Pancreas (tissue), 10 donors: ENCODE data around the gene MARF1. TPM values are rescaled to one million over a fixed set of nuclear protein-coding genes. Genes with fewer than 3 reads are reported as not detected.

Source experiments
- ATAC-seq, 4 donors: fragments of 200-7000 bp; cut with Tn5 transposase; one replicate each; pipeline versions ENCODE4 v1.8.0 to v1.9.1; 2020; ENCODE audit warnings: mild to moderate bottlenecking in 4 of 4, moderate library complexity in 4 of 4
- DNase-seq, 6 donors: peaks; one replicate each; pipeline ENCODE4 v3.0.0-alpha.2; 2020
- FAIRE-seq: peaks from 2 replicates; lab custom pipeline; 2012; peaks lifted over from hg19 to GRCh38; lab: Jason Lieb, UNC
- H3K27ac ChIP-seq, 4 donors: fragments of 200-600 bp; sonication (generic); 1 replicate in 3 of 4; 2 replicates in 1 of 4; pipeline versions ENCODE4 v1.5.0 to v1.8.0; 2020
- H3K27me3 ChIP-seq, 4 donors: fragments of 200-600 bp; one replicate each; pipeline ENCODE4 v1.8.0; 2021
- H3K36me3 ChIP-seq, 3 donors: fragments of 200-600 bp; sonication (generic) in 1 of 3; one replicate each; pipeline versions ENCODE4 v1.5.0 to v1.8.0; 2020 to 2021
- H3K4me1 ChIP-seq, 3 donors: fragments of 200-600 bp; one replicate each; pipeline ENCODE4 v1.8.0; 2021
- H3K4me3 ChIP-seq, 4 donors: fragments of 200-600 bp; sonication (generic) in 2 of 4; one replicate each; pipeline versions ENCODE4 v1.5.0 to v1.8.0; 2020 to 2021
- H3K9me3 ChIP-seq, 4 donors: fragments of 200-600 bp; one replicate each; pipeline ENCODE4 v1.8.0; 2021
- CTCF ChIP-seq, 4 donors: fragments of 200-600 bp; sonication (generic) in 3 of 4; IDR thresholded peaks; one replicate each; pipeline versions ENCODE4 v1.5.0 to v1.8.0; 2021; ENCODE audit warnings: antibody characterized with exemption in 4 of 4
- WGBS, 2 donors: extraction: QIAGEN DNeasy Blood & Tissue Kit; methylation state at CpG; one replicate each; pipeline ENCODE4 v1.1.7; 2013; 5-methylcytosine and 5-hydroxymethylcytosine counted together
- intact Hi-C, 3 donors: fragments of 100-400 bp; cut with DNase I; formaldehyde crosslinking; loops; one replicate each; pipeline versions ENCODE4 v1.11.1 to v1.14.2; 2022
- polyA plus RNA-seq, 2 donors: library from polyadenylated mRNA; stranded (reverse); fragments of 200-250 nt; gene quantifications; one replicate each; pipeline ENCODE4 v1.2.3, GENCODE V29; 2013
- total RNA-seq, 6 donors: library from RNA; stranded (reverse); fragmentation: NEBNext Ultra II Directional in 4 of 6; extraction: Animal tissue kit (Norgen Biotek cat#: 25700) in 4 of 6; gene quantifications; one replicate each; pipeline versions ENCODE4 v1.2.1 to v1.2.4, GENCODE V29; 2021 to 2023
- donor health status: healthy with polysubstance abuse.
- donor health status: DM: no; HTN: no; CAD: no; lungs with moderate emphysema.
- donor health status: DM: no; HTN: no; CAD: no.
- donor health status: control.
- donor health status: control.
- donor health status: Bipolar disorder and iron deficiency.
- donor health status: DM: yes; HTN: yes; CAD: no.
- donor health status: DM: no; HTN: no; CAD: no.
- donor health status: DM: no; HTN: no; CAD: no.
- donor health status: DM: yes; HTN: yes; CAD: no.

Gene MARF1
- total and polyA plus RNA-seq, 8 donors: 17.3 to 65.3 (median 41.3) TPM

- ATAC-seq (no peak), FAIRE-seq (no peak), DNase-seq (no peak)
- intact Hi-C loops: no loop called here
- no peak for TF ChIP-seq CTCF (IDR thresholded peaks at IDR 0.05)
- H3K27me3 ChIP-seq: no peaks in the 10 kb centered on the region
- H3K27ac ChIP-seq: no peak overlapping the region
- H3K9me3 ChIP-seq: no peaks in the 10 kb centered on the region
- no peak overlapping the region for H3K4me3 ChIP-seq
- H3K36me3 ChIP-seq: peaks cover 5 to 54% (median 27%) of the 10 kb centered on the region in 3 donors
- 89 to 91% methylated on average over 6 of the region's 6 CpGs for WGBS, 2 donors
- H3K4me1 ChIP-seq: peaks cover 0 to 9% (median 0%) of the 10 kb centered on the region in 3 donors
Observed at GRCh38 chr16:15594711-15595320, 48.1 kb downstream of the MARF1 start.

- no peak for DNase-seq
- H3K9me3 ChIP-seq: no peaks in the 10 kb centered on the region
- no peak overlapping the region for H3K4me3 ChIP-seq
- H3K27me3 ChIP-seq: no peaks in the 10 kb centered on the region
- peaks cover 5 to 39% (median 15%) of the 10 kb centered on the region in 3 donors for H3K36me3 ChIP-seq
- no peak for FAIRE-seq
- H3K27ac ChIP-seq: no peak overlapping the region
- H3K4me1 ChIP-seq: peaks cover 0 to 12% (median 0%) of the 10 kb centered on the region in 3 donors
- TF ChIP-seq CTCF (IDR thresholded peaks at IDR 0.05): no peak
- intact Hi-C loops: no loop called here
- no peak for ATAC-seq
- WGBS, 2 donors: 93 to 95% methylated on average over 9 of the region's 9 CpGs
Observed at GRCh38 chr16:15593235-15593634, 49.7 kb downstream of the MARF1 start.

GRCh38 chr16:15592324-15592723 lies 50.6 kb downstream of the MARF1 start:
- DNase-seq (no peak), ATAC-seq (no peak), FAIRE-seq (no peak)
- peak overlapping the region in 1 of 4 donors; percentile 5 for H3K27ac ChIP-seq
- peaks cover 0 to 12% (median 0%) of the 10 kb centered on the region in 3 donors for H3K4me1 ChIP-seq
- H3K36me3 ChIP-seq: peaks cover 5 to 30% (median 11%) of the 10 kb centered on the region in 3 donors
- TF ChIP-seq CTCF (IDR thresholded peaks at IDR 0.05): no peak
- WGBS, 2 donors: 92 to 95% methylated on average over 9 of the region's 9 CpGs
- H3K27me3 ChIP-seq: no peaks in the 10 kb centered on the region
- H3K9me3 ChIP-seq: no peaks in the 10 kb centered on the region
- H3K4me3 ChIP-seq: no peak overlapping the region
- intact Hi-C loops: no loop called here

GRCh38 chr16:15587152-15587825 lies 55.7 kb downstream of the MARF1 start:
- Histone ChIP-seq H3K27ac (no peak overlapping the region), H3K36me3 (no peaks in the 10 kb centered on the region), H3K4me1 (peaks cover 0 to 12% (median 0%) of the 10 kb centered on the region in 3 donors), H3K27me3 (no peaks in the 10 kb centered on the region), H3K9me3 (no peaks in the 10 kb centered on the region), H3K4me3 (no peak overlapping the region)
- FAIRE-seq (no peak), ATAC-seq (no peak), DNase-seq (no peak)
- intact Hi-C loops: no loop called here
- WGBS, 2 donors: 94 to 98% methylated on average over 17 of the region's 17 CpGs
- no peak for TF ChIP-seq CTCF (IDR thresholded peaks at IDR 0.05)

GRCh38 chr16:15586716-15587115 lies 56.2 kb downstream of the MARF1 start:
- no peaks in the 10 kb centered on the region for H3K27me3 ChIP-seq
- ATAC-seq: no peak
- H3K9me3 ChIP-seq: no peaks in the 10 kb centered on the region
- intact Hi-C loops: no loop called here
- no peak overlapping the region for H3K27ac ChIP-seq
- FAIRE-seq: no peak
- TF ChIP-seq CTCF (IDR thresholded peaks at IDR 0.05): no peak
- no peak for DNase-seq
- peaks cover 0 to 12% (median 0%) of the 10 kb centered on the region in 3 donors for H3K4me1 ChIP-seq
- no peak overlapping the region for H3K4me3 ChIP-seq
- 96 to 97% methylated on average over 11 to 12 of the region's 12 CpGs for WGBS, 2 donors
- no peaks in the 10 kb centered on the region for H3K36me3 ChIP-seq
